GM12878 (cell line): ENCODE data around the gene LRP8. TPM values are rescaled to one million over a fixed set of nuclear protein-coding genes. Genes with fewer than 3 reads are reported as not detected.

Experiments
- ATAC-seq: fragments of 200-7000 bp; cut with Tn5 transposase; 3 replicates; pipeline ENCODE4 v1.9.1; 2020; ENCODE audit warnings: mild to moderate bottlenecking, moderate library complexity
- BruUV-seq: library from RNA; stranded (reverse); fragments of 400-500 nt; replicated peaks from 2 replicates; lab custom pipeline; 2021; lab: Mats Ljungman, UMichigan
- CTCF ChIA-PET: fragments of 300-600 bp; sonication (Branson Sonifier 250); formaldehyde crosslinking; extraction: SDS; loops from one replicate; lab custom pipeline; 2021; ENCODE audit warnings: inconsistent platforms; lab: Yijun Ruan, JAX
- POLR2A ChIA-PET: fragments of 350-600 bp; formaldehyde crosslinking; extraction: SDS; loops from one replicate; lab custom pipeline; 2021; ENCODE audit warnings: inconsistent platforms; lab: Charles Lee
- RAD21 ChIA-PET: fragments of 300-600 bp; sonication (Branson Sonifier 250); formaldehyde crosslinking; loops from one replicate; lab custom pipeline; 2023; ENCODE audit warnings: antibody characterized with exemption; ENCODE audit not compliant: unreplicated experiment; lab: Charles Lee
- SMC1A ChIA-PET: fragments of 300-600 bp; sonication (Branson Sonifier 250); formaldehyde crosslinking; loops from one replicate; lab custom pipeline; 2023; ENCODE audit not compliant: unreplicated experiment, uncharacterized antibody; lab: Charles Lee
- DNase-seq: peaks from one replicate; pipeline ENCODE4 v3.0.0-alpha.2; 2011; ENCODE audit warnings: low read depth, low spot score
- FAIRE-seq: peaks from 3 replicates; lab custom pipeline; 2011; peaks lifted over from hg19 to GRCh38; lab: Jason Lieb, UNC
- H2AFZ ChIP-seq: 2 replicates; pipeline ENCODE4 v1.6.0; 2011; ENCODE audit warnings: low read depth, low read length, control low read depth; ENCODE audit not compliant: control insufficient read depth
- H3K27ac ChIP-seq: 2 replicates; pipeline ENCODE4 v1.5.1; 2011; ENCODE audit warnings: control low read depth; ENCODE audit not compliant: control insufficient read depth, insufficient read depth
- H3K27me3 ChIP-seq, 2 experiments: replicated peaks in 1 of 2; 2 replicates each; pipeline versions ENCODE4 v1.6.0 to v1.6.1; 2011; ENCODE audit warnings: low read length in 1 of 2; ENCODE audit not compliant: control insufficient read depth in 2 of 2, insufficient read depth in 2 of 2
- H3K36me3 ChIP-seq, 2 experiments: 2 replicates each; pipeline ENCODE4 v1.5.1; 2011; ENCODE audit warnings: low read length in 1 of 2; ENCODE audit not compliant: control insufficient read depth in 2 of 2, insufficient read depth in 2 of 2
- H3K4me1 ChIP-seq: 2 replicates; pipeline ENCODE4 v1.6.1; 2011; ENCODE audit warnings: mild to moderate bottlenecking, low read length, moderate library complexity, mixed read lengths; ENCODE audit not compliant: control insufficient read depth, insufficient read depth
- H3K4me2 ChIP-seq: 2 replicates; pipeline ENCODE4 v1.6.0; 2011; ENCODE audit warnings: control low read depth; ENCODE audit not compliant: control insufficient read depth, insufficient read depth
- H3K4me3 ChIP-seq: fragments of 200-600 bp; sonication (generic); 2 replicates; pipeline ENCODE4 v1.5.1; 2016
- H3K79me2 ChIP-seq: 2 replicates; pipeline ENCODE4 v1.6.0; 2011; ENCODE audit warnings: low read length; ENCODE audit not compliant: control insufficient read depth, insufficient read depth
- H3K9ac ChIP-seq: 2 replicates; pipeline ENCODE4 v1.8.0; 2011; ENCODE audit warnings: low read length, control low read depth, mixed read lengths; ENCODE audit not compliant: control insufficient read depth, insufficient read depth
- H3K9me3 ChIP-seq: replicated peaks from 3 replicates; pipeline ENCODE4 v1.5.1; 2011; ENCODE audit warnings: mild to moderate bottlenecking, low read length; ENCODE audit not compliant: control insufficient read depth, insufficient read depth
- H4K20me1 ChIP-seq: 2 replicates; pipeline ENCODE4 v1.6.0; 2011; ENCODE audit not compliant: control insufficient read depth, insufficient read depth
- ATF7 ChIP-seq: fragments of 450-650 bp; IDR thresholded peaks from 2 replicates; pipeline ENCODE4 v1.6.1; 2016; ENCODE audit warnings: low read depth, mild to moderate bottlenecking
- BACH1 ChIP-seq: fragments of 450-650 bp; IDR thresholded peaks from 2 replicates; pipeline ENCODE4 v1.6.1; 2017; ENCODE audit warnings: mild to moderate bottlenecking, borderline replicate concordance
- BRCA1 ChIP-seq: IDR thresholded peaks from 2 replicates; pipeline ENCODE4 v1.6.1; 2011; ENCODE audit warnings: low read depth, low read length, improper control_type of control experiment
- FOXK2 ChIP-seq: fragments of 450-650 bp; IDR thresholded peaks from 2 replicates; pipeline ENCODE4 v1.6.1; 2017; ENCODE audit warnings: mild to moderate bottlenecking, moderate library complexity
- HDAC6 ChIP-seq: fragments of 200-600 bp; sonication (generic); IDR thresholded peaks from one replicate; pipeline ENCODE4 v1.8.0; 2017; ENCODE audit warnings: antibody characterized with exemption; ENCODE audit not compliant: unreplicated experiment
- NR2C1 ChIP-seq: fragments of 450-650 bp; IDR thresholded peaks from 2 replicates; pipeline ENCODE4 v1.6.1; 2017; ENCODE audit warnings: antibody characterized with exemption, mild to moderate bottlenecking, moderate library complexity
- NRF1 ChIP-seq: conservative IDR thresholded peaks from 2 replicates; pipeline ENCODE4 v1.6.1; 2011; ENCODE audit warnings: mild to moderate bottlenecking, low read depth, low read length, improper control_type of control experiment
- SPI1 ChIP-seq: IDR thresholded peaks from 2 replicates; pipeline ENCODE4 v1.6.1; 2011; ENCODE audit warnings: low read depth, mild to moderate bottlenecking, low read length, moderate library complexity, borderline replicate concordance; ENCODE audit not compliant: insufficient read depth
- WRNIP1 ChIP-seq: IDR thresholded peaks from 2 replicates; pipeline ENCODE4 v1.6.1; 2011; ENCODE audit warnings: low read depth, low read length, improper control_type of control experiment, borderline replicate concordance
- ZNF207 ChIP-seq: fragments of 450-650 bp; IDR thresholded peaks from 2 replicates; pipeline ENCODE4 v1.6.1; 2014; ENCODE audit warnings: antibody characterized with exemption, mild to moderate bottlenecking, borderline replicate concordance
- ZNF217 ChIP-seq: fragments of 450-650 bp; IDR thresholded peaks from 2 replicates; pipeline ENCODE4 v1.6.1; 2017; ENCODE audit warnings: antibody characterized with exemption, mild to moderate bottlenecking
- ZNF24 ChIP-seq: fragments of 450-650 bp; IDR thresholded peaks from 2 replicates; pipeline ENCODE4 v1.6.1; 2017; ENCODE audit warnings: antibody characterized with exemption, mild to moderate bottlenecking
- WGBS: methylation state at CpG from one replicate; pipeline ENCODE4 v1.1.6; 2016; ENCODE audit warnings: low lambda C conversion rate; ENCODE audit not compliant: insufficient replicate concordance, insufficient coverage; ENCODE audit errors: missing lambda C conversion rate; 5-methylcytosine and 5-hydroxymethylcytosine counted together
- in situ Hi-C: fragments of 300-500 bp; cut with MboI; formaldehyde crosslinking; loops from 9 replicates; pipeline ENCODE4 v1.14.3; 2018; ENCODE audit warnings: mixed read lengths
- intact Hi-C: fragments of 100-400 bp; cut with micrococcal nuclease; formaldehyde crosslinking; loops from one replicate; pipeline ENCODE4 v1.14.2; 2022; ENCODE audit not compliant: unreplicated experiment
- polyA plus RNA-seq, 11 experiments: library from polyadenylated mRNA; depleted of rRNA in 4 of 11; unstranded in 6 of 11; stranded (reverse) in 5 of 11; fragments of >200 nt; fragmentation: Nextera tagmentation in 4 of 11; fragmentation: Illumina TruSeq in 1 of 11; extraction: Ambion mirVana in 4 of 11; extraction: Trizol in 1 of 11; gene quantifications; 1 replicate in 1 of 11; 2 replicates in 10 of 11; pipeline versions ENCODE4 v1.2.1 to v1.2.3, GENCODE V29; 2011 to 2016; ENCODE audit warnings: inconsistent platforms in 2 of 11, missing spikeins in 2 of 11, low read depth in 1 of 11
- total RNA-seq, 4 experiments: library from RNA; depleted of rRNA in 3 of 4; stranded (reverse); fragments of >200 nt in 3 of 4; fragmentation: Illumina TruSeq in 1 of 4; extraction: Trizol in 1 of 4; gene quantifications; 2 replicates each; pipeline versions ENCODE4 v1.2.1 to v1.2.3, GENCODE V29; 2013 to 2021
- TF ChIP-seq, protein P1 (sequence below): fragments of 450-650 bp; IDR thresholded peaks from 2 replicates; pipeline ENCODE4 v1.6.1; 2018; ENCODE audit warnings: mild to moderate bottlenecking, low read depth, moderate library complexity; ENCODE audit not compliant: partially characterized antibody
- TF ChIP-seq, protein P2 (sequence below): fragments of 450-650 bp; IDR thresholded peaks from 2 replicates; pipeline ENCODE4 v1.6.1; 2016; ENCODE audit warnings: mild to moderate bottlenecking

Gene LRP8
- total and polyA plus RNA-seq, 10 of the 15 experiments (the other 5 are each of a cell fraction or from before 2014, with no cell fraction given) = 2.8 to 40.5 (median 22.3) TPM

DNA sequence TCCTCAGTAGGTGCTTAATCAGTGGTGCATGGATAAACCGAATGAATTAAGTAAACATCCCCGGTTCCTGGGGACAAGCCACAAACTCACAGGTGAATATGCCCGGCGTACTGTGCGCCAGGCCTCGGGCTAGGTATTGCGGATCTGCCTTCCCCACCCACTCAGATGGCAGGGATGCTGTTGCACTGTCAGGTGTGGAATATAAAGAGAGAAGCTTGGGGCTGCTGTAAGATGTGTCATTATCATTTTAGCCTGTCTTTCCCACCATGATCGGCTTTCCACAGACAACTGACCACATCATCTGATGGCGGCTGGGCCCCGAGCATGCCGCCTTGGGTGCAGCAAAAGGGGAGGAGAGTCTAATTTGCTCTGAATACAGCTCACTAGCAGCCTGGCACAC, 45.4 kb upstream of the LRP8 start:
- POLR2A ChIA-PET = no interaction called here
- SMC1A ChIA-PET = interaction anchor here (1.6 kb wide), 1 partner anchor 82 kb away, joined by 3 read pairs; no protein-coding TSS in a partner anchor
- no peaks in the 10 kb centered on the region for H3K27me3 ChIP-seq
- H3K27ac ChIP-seq = no peak overlapping the region
- DNase-seq (no peak), FAIRE-seq (no peak)
- RAD21 ChIA-PET = interaction anchor here (1.7 kb wide), 1 partner anchor 81 kb away, joined by 5 read pairs; no protein-coding TSS in a partner anchor
- no TSS peak for BruUV-seq
- intact Hi-C loops = no loop called here
- H3K9ac ChIP-seq = no peak overlapping the region
- WGBS = 92% methylated on average over 11 of the region's 11 CpGs
- no peaks in the 10 kb centered on the region for H3K36me3 ChIP-seq
- in situ Hi-C loops = no loop called here
- no peaks in the 10 kb centered on the region for H3K9me3 ChIP-seq
- no peak overlapping the region for H3K4me3 ChIP-seq
- peaks cover 4% of the 10 kb centered on the region for H3K4me1 ChIP-seq
- no peaks in the 10 kb centered on the region for H4K20me1 ChIP-seq
- no peak for TF ChIP-seq SPI1
- TF ChIP-seq, all 136 proteins: peak for 0
- CTCF ChIA-PET = interaction anchor here (1.4 kb wide), 1 partner anchor 18 kb away, joined by 3 read pairs; no protein-coding TSS in a partner anchor
- Histone ChIP-seq H3K79me2 (no peaks in the 10 kb centered on the region), H2AFZ (no peak overlapping the region), H3K4me2 (no peak overlapping the region)
- ATAC-seq = no peak

DNA sequence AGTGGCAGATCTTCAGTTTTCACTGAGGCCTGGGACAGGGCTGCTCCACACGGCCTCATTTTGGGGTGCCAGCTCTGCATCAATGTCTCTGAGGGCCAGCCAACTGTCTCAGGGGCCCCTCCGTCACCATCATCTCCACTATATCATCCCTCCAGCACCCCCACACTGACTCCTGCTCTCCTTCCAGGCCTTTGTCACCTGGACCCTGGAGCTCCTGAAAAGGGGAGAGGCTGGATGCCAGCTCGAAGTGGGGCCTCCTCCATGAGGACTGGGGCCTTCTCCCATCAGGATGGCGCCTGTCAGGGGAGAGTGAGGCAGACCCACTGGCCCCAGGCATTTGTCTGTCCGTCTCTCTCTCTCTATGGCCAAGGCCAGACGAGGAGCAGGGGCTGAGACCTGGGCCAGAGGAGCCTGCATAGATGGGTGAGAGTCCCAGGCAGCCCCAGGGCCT, 44.7 kb upstream of the LRP8 start:
- Histone ChIP-seq H3K27me3 (no peaks in the 10 kb centered on the region), H3K4me1 (peaks cover 6% of the 10 kb centered on the region), H3K4me3 (no peak overlapping the region), H3K27ac (no peak overlapping the region), H3K36me3 (no peaks in the 10 kb centered on the region), H2AFZ (no peak overlapping the region), H3K4me2 (no peak overlapping the region), H4K20me1 (no peaks in the 10 kb centered on the region), H3K9ac (no peak overlapping the region), H3K9me3 (no peaks in the 10 kb centered on the region), H3K79me2 (no peaks in the 10 kb centered on the region)
- BruUV-seq = no TSS peak
- POLR2A ChIA-PET = no interaction called here
- DNase-seq (no peak), ATAC-seq (no peak), FAIRE-seq (no peak)
- CTCF ChIA-PET = interaction anchor here (1.1 to 1.4 kb wide), 2 partner anchors 19 to 94 kb away, joined by 3 to 4 read pairs; no protein-coding TSS in a partner anchor
- intact Hi-C loops (no loop called here), in situ Hi-C loops (no loop called here)
- RAD21 ChIA-PET = interaction anchor here (0.9 to 1.7 kb wide), 3 partner anchors 16 to 146 kb away, joined by 3 to 5 read pairs (median 4); no protein-coding TSS in a partner anchor
- SMC1A ChIA-PET = interaction anchor here (1.6 kb wide), 1 partner anchor 81 kb away, joined by 3 read pairs; no protein-coding TSS in a partner anchor
- 30% methylated on average over 6 of the region's 6 CpGs for WGBS
- no peak for TF ChIP-seq NR2C1
- TF ChIP-seq, protein P1, sequence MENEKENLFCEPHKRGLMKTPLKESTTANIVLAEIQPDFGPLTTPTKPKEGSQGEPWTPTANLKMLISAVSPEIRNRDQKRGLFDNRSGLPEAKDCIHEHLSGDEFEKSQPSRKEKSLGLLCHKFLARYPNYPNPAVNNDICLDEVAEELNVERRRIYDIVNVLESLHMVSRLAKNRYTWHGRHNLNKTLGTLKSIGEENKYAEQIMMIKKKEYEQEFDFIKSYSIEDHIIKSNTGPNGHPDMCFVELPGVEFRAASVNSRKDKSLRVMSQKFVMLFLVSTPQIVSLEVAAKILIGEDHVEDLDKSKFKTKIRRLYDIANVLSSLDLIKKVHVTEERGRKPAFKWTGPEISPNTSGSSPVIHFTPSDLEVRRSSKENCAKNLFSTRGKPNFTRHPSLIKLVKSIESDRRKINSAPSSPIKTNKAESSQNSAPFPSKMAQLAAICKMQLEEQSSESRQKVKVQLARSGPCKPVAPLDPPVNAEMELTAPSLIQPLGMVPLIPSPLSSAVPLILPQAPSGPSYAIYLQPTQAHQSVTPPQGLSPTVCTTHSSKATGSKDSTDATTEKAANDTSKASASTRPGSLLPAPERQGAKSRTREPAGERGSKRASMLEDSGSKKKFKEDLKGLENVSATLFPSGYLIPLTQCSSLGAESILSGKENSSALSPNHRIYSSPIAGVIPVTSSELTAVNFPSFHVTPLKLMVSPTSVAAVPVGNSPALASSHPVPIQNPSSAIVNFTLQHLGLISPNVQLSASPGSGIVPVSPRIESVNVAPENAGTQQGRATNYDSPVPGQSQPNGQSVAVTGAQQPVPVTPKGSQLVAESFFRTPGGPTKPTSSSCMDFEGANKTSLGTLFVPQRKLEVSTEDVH = no peak
- TF ChIP-seq ZNF217 = no peak
- TF ChIP-seq, protein P2, sequence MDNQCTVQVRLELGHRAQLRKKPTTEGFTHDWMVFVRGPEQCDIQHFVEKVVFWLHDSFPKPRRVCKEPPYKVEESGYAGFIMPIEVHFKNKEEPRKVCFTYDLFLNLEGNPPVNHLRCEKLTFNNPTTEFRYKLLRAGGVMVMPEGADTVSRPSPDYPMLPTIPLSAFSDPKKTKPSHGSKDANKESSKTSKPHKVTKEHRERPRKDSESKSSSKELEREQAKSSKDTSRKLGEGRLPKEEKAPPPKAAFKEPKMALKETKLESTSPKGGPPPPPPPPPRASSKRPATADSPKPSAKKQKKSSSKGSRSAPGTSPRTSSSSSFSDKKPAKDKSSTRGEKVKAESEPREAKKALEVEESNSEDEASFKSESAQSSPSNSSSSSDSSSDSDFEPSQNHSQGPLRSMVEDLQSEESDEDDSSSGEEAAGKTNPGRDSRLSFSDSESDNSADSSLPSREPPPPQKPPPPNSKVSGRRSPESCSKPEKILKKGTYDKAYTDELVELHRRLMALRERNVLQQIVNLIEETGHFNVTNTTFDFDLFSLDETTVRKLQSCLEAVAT = no peak
- no peak for TF ChIP-seq BRCA1
- TF ChIP-seq ZNF24 = no peak
- no peak for TF ChIP-seq ATF7
- TF ChIP-seq BACH1 = no peak
- no peak for TF ChIP-seq ZNF207
- TF ChIP-seq FOXK2 = no peak
- no peak for TF ChIP-seq HDAC6
- TF ChIP-seq WRNIP1 = no peak
- TF ChIP-seq NRF1 = no peak
